Coronary artery (tissue), 2 donors: Measurements from ENCODE around the gene MIER3.
"Not testable (repeated sequence)": the region's sequence is repeated elsewhere in the genome, so short reads cannot be mapped to it uniquely, and the experiment has no call there.

Experiments used
- DNase-seq: peaks from one replicate; pipeline ENCODE4 v3.0.0-alpha.2; 2017; ENCODE audit warnings: low spot score
- H3K27ac ChIP-seq, 2 donors: fragments of 200-600 bp; sonication (generic); one replicate each; pipeline ENCODE4 v1.5.1; 2016 to 2019
- H3K4me3 ChIP-seq: fragments of 200-600 bp; sonication (generic); 2 replicates; pipeline ENCODE4 v1.5.1; 2016; ENCODE audit warnings: mild to moderate bottlenecking, moderate library complexity
- TF ChIP-seq, protein P1 (sequence below): fragments of 200-600 bp; sonication (generic); IDR thresholded peaks from one replicate; pipeline ENCODE4 v1.5.1; 2019; ENCODE audit warnings: antibody characterized with exemption

Gene MIER3

DNA sequence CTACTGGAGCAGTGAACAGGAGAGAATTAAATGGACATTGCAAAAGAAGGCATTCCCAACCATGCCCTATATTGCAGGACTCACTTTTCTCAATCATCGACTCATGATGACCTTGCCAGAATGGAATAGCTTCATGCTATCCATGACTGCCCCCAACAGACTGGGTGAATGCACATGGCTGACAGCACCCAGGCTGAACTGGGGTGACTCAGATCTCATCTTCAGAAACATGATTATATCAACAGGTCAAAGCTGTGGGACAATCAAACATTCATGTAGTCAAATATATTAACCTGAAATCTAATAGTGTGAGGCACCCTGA is 34.7 kb upstream of the MIER3 start:
- no peak overlapping the region for H3K27ac ChIP-seq
- DNase-seq = no peak
- TF ChIP-seq, protein P1, sequence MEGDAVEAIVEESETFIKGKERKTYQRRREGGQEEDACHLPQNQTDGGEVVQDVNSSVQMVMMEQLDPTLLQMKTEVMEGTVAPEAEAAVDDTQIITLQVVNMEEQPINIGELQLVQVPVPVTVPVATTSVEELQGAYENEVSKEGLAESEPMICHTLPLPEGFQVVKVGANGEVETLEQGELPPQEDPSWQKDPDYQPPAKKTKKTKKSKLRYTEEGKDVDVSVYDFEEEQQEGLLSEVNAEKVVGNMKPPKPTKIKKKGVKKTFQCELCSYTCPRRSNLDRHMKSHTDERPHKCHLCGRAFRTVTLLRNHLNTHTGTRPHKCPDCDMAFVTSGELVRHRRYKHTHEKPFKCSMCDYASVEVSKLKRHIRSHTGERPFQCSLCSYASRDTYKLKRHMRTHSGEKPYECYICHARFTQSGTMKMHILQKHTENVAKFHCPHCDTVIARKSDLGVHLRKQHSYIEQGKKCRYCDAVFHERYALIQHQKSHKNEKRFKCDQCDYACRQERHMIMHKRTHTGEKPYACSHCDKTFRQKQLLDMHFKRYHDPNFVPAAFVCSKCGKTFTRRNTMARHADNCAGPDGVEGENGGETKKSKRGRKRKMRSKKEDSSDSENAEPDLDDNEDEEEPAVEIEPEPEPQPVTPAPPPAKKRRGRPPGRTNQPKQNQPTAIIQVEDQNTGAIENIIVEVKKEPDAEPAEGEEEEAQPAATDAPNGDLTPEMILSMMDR = no peak
- no peak overlapping the region for H3K4me3 ChIP-seq

DNA sequence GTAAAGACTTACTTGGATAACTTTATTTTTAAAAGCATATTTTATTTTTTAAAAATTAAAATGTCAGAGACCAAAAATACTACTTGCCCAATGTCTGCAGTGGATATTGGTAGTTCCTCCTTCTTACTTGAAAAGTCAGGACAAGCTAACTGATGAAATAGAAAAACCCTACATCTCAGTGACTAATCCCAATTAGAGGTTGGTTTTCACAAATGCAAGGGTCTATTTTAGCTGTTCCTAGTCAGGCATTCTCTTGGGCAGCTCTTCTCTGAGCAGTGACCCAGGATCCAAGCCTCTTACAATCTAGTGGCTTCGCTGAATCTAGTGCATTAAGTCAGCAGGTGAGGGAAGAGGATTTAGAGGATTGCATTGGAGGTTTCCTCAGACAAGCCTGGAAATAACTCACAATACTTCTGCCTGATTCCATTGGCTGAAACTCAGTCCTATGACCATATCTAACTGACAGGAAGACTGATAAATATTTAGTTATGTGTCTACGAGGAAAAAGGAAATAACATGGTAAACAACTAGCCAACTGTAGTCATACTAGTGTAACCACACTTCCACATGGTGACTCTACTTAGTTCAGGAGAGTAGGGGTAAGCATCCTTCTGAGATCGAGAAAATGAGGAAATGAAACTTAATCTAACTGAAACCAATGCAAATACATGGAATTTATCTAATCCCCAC is 34.2 kb upstream of the MIER3 start:
- DNase-seq = no peak
- TF ChIP-seq, protein P1 = no peak
- no peak overlapping the region for H3K4me3 ChIP-seq
- H3K27ac ChIP-seq = no peak overlapping the region

DNA sequence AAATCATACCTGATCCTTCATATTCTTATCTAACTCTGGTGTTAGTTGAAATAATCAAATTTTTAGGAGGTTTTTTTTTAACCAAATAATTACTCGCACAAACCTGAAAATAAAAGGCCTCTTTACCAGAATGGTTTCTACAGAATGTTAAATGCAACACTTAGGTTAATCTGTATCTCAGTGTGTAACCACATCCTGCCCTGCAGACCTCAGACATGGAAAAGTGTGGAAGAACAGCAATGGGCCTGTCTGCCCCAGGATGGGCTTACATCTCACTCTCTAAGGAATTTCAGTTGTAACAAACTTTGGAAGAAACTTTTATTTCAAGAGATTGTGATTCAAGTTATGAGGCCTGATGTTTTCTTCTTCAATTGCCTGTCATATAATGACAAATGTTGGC is 32.5 kb upstream of the MIER3 start:
- DNase-seq = no peak
- Histone ChIP-seq H3K4me3 (no peak overlapping the region), H3K27ac (no peak overlapping the region)
- TF ChIP-seq, protein P1 = no peak

DNA sequence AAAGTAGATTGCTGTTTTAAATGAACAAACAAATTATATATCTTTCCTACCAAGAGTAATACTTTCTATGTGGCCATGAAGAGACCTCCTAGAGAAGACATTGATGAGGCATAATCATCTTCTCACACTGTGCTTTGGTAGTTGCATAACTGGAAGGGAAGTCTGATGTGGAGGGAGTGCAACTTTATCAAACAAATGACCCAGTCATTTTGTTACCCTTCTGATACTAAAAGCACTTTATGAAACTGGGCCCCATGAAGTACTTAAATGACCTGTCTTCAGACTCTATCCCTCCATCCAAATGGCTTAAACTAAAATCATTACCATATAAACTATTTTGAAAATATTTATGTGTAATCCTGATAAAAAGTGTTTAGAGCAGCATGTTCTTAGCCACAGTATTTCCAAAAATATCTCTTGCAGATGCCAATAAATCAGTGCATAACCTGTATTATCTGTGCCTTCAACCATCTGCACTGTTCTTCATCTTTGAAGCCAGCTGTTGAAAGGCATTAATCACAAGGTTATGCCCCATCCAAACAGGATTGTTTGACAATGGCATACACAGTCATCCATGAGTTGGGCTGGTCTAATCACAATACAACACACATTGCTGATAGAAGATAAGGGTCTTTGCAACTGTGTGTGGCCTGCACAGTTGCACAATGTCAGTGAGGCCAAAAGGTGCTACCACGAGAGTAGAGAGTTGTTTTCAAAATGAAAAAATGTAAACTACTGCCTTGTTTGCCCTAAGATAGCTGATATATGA is 31.9 kb upstream of the MIER3 start:
- DNase-seq = no peak
- no peak overlapping the region for H3K27ac ChIP-seq
- H3K4me3 ChIP-seq = no peak overlapping the region
- TF ChIP-seq, protein P1 = no peak

DNA sequence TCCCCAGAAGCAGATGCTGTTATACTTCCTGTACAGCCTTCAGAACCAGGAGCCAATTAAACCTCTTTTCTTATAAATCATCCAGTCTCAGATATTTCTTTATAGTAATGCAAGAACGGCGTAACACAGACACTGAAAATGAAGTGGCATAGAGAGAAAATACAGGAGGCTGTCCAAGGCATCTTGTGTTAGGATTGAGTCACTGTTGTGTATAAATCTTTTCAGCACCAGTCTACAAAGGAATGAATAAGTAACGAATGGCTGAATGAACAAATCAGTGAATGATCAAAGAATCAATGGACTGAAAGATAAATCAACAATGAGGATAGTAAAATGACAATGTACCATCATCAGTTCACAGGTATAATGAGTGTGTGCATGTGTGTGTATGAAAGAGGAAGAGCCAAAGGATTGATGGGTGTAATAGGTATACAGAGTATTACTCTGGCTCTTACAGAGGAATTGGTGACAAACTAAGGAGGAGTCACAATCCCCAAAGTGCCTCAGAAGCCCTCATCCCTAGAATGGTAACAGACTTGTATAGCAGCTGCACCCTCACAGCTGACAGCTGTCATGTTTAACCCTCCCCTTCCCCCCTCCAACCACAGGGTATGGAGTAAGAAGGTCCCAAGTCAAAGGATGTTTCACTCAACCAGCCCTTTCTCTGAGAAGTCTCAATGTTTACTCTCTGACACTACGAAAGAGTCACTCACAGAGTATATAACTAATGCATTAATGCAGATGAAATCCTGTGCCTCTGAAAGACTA is 29.8 kb upstream of the MIER3 start:
- no peak for DNase-seq
- TF ChIP-seq, protein P1 = no peak

DNA sequence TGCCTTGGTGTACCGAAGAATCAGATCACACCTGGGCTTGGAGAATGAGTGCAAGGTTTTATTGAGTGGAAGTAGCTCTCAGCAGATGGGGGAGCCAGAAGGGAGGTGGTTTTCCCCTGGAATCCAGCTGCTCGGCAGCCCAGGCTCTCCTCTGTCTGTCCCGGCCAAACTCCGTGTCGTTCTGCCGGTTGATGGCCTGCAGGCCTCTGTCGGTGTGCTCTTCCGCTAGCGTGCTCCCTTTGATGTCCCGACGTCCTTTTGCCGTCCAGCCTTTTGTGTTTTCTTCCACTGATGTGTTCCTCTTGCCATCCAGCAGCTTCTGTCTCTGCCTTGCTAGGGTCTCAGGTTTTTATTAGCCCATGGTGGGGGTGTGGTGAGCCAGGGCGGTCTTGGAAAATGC is 28.0 kb upstream of the MIER3 start:
- TF ChIP-seq, protein P1 = no peak
- no peak for DNase-seq
- H3K4me3 ChIP-seq = no peak overlapping the region
- H3K27ac ChIP-seq = no peak overlapping the region

More for the DNA sequence above, 29.8 kb upstream of the MIER3 start:
- Histone ChIP-seq H3K27ac (no peak overlapping the region), H3K4me3 (no peak overlapping the region)

DNA sequence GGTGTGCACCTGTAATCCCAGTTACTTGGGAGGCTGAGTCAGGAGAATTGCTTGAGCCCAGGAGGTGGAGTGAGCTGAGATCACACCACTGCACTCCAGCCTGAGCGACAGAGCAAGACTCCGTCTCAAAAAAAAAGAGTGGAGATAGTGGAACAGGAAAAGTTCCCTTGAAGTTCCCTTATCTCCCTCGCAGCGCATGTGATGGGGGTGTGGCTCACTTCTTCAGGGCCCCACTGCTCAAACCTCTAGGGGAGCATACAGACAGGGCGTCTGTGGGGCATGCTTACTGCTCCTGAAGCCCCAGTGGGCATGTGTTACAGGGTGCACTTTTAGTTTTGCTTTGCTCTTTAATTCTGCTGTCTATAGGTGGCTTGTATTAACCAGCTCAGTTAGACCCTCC is 27.6 kb upstream of the MIER3 start:
- H3K4me3 ChIP-seq, DNase-seq, H3K27ac ChIP-seq: not testable (repeated sequence)
